HG03521 (cell line): ENCODE data around the gene ADAP2.
"Not testable (repeated sequence)": the region's sequence is repeated elsewhere in the genome, so short reads cannot be mapped to it uniquely, and the experiment has no call there.

Experiments used
- ATAC-seq: cut with Tn5 transposase; IDR thresholded peaks from one replicate; pipeline ENCODE4 v1.9.1; 2021; ENCODE audit warnings: mild to moderate bottlenecking, moderate library complexity; ENCODE audit not compliant: unreplicated experiment

The ADAP2 gene

DNA sequence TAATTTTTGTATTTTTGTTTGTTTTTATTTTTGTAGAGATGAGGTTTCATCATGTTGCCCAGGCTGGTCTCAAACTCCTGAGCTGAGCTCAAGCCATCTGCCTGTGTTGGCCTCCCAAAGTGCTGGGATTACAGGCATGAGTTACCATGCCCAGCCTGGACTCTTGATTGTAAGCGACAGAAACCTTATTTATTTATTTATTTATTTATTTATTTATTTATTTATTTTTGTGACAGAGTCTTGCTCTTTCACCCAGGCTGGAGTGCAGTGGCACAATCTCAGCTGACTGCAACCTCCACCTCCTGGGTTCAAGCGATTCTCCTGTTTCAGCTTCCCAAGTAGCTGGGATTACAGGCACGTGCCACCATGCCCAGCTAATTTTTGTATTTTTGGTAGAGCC, 8.1 kb downstream of the ADAP2 start:
- not testable (repeated sequence) for ATAC-seq

DNA sequence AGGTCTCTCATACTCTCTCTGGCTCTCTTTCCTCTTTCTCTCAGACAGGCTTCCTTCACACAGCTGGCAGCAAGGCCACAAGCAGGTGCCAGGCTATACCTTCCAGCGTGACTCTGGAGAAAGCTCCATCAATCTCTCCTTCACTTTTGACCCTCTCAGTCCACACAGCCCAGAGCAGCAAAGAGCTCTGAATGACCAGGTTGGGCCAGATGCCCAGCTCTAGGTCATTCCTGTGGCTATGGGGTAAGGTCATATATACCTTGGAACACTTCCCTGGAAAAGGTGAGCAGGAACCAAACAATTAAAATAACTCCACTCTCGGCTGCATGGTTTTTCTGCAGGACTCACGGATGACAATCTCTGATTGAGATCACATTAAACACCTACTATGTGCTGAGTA, 8.8 kb downstream of the ADAP2 start:
- no peak for ATAC-seq

DNA sequence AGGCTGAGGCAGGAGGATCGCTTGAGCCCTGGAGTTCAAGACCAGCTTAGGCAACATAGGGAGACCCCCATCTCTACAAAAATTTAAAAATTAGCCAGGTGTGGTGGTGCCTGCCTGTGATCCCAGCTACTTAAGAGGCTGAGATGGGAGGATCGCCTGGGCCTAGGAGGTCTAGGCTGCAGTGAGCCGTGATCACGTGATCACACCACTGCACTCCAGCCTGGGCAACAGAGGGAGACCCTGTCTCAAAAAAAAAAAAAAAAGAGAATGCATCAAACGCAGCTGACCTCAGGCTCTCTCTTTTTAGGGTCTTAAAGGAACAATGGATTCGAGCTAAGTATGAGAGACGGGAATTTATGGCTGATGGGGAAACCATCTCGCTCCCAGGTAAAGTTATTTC, 9.8 kb downstream of the ADAP2 start:
- not testable (repeated sequence) for ATAC-seq

DNA sequence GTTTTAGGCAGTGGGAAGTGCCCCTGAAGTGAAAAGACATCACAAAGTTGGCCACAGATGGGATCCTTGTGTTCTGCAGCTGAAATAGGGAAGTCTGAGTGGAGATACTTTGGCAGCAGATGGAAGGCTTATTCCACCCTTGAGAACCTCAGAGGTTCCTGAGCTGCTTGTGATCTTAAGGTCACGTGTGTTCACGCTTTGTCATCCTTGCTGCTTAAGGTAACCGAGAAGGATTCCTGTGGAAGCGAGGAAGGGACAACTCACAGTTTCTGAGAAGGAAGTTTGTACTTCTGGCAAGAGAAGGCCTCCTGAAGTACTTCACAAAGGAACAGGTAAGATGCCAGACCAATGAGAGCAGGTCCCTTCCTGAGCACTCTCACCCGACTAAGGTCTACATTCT, 12.2 kb downstream of the ADAP2 start:
- ATAC-seq = no peak

DNA sequence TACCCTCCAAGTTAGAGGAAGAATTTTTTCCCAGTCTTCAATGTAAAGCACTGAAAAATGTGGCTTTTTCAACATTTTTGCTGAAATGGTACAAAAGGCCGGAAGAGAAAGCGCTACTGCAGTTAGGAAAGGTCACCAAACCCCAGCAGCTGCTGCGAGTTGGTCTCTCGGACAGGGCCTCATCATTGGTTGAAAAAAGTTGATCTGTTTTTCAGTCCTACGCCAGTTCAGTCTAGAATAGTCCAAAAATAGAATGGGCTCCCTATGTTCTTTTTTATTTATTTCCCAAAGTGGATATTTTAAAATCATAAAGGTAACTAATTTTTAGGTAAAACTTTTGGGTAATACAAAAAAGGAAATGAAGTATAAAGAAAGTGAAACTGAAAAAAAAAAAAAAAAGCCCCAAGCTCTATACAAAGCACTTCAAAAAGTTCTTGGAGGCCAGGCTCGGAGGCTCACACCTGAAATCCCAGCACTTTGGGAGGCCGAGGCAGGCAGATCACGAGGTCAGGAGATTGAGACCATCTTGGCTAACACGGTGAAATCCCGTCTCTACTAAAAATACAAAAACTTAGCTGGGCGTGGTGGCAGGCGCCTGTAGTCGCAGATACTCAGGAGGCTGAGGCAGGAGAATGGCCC, 17.4 kb downstream of the ADAP2 start:
- ATAC-seq = no peak

DNA sequence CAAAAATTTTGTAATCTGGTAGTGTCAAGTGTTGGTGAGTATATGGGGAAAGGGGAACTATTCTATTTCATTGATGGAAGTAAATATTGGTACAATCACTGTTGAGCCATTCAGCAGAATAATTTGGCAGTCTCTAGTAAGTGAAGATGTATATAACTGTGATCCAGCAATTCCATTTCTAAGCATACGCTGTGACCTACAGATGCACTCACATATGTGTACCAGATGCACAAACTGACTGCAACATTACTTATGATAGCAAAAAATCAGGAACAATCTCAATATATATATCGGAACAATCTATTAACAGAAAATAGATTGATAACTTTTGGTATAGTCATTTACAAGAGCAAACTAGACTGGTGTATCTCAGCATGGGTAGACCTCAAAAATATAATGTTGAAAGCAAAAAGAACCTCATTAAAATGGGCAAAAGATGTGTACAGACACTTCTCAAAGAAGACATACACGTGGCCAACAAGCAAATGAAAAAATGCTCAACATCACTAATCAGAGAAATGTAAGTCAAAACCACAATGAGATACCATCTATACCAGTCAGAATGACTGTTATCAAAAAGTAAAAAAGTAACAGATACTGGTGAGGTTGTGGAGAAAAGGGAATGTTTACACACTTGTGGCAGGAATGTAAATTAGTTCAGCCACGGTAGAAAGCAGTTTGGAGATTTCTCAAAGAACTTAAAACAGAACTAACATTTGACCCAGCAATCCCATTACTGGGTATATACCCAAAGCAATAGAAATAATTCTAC, 20.7 kb downstream of the ADAP2 start:
- ATAC-seq = no peak

DNA sequence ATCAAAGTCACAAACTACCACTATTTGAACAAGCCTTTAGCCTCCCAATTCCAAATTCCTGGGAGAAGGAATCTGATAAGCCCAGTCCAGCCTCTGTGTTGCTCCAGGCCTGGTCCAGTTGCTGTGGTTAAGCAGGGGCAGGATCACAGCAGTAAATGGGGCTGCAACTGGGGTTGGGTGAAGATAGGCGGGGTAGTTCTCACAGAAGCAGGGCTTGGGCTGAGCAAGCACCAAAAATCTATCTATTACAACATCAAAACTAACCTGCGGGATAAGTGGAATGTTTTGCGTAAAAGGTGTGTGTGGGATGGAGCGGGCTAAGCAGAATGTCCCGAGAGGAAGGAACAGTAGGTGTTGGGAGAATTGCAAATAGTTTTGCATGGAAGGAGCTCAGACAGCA, 26.1 kb downstream of the ADAP2 start:
- no peak for ATAC-seq

DNA sequence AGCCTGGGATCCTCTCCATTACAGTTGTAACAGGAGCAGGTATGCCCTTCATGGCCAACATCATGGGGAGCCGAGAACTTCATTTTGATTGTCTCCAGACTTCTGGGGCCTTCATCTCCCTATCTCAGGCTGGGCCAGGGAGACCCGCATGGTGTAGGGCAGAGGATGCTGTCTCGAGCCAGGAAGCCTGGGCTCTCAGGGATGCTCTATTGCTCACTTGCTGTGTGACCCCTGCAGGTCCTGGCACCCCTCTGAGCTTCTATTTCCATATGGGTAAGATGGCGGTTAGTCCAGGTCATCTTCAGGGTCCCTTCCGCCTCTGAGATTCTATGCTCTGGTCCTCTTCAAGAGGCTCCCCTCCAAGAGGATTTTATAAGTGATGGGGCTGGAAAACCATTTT, 28.4 kb downstream of the ADAP2 start:
- ATAC-seq = no peak

DNA sequence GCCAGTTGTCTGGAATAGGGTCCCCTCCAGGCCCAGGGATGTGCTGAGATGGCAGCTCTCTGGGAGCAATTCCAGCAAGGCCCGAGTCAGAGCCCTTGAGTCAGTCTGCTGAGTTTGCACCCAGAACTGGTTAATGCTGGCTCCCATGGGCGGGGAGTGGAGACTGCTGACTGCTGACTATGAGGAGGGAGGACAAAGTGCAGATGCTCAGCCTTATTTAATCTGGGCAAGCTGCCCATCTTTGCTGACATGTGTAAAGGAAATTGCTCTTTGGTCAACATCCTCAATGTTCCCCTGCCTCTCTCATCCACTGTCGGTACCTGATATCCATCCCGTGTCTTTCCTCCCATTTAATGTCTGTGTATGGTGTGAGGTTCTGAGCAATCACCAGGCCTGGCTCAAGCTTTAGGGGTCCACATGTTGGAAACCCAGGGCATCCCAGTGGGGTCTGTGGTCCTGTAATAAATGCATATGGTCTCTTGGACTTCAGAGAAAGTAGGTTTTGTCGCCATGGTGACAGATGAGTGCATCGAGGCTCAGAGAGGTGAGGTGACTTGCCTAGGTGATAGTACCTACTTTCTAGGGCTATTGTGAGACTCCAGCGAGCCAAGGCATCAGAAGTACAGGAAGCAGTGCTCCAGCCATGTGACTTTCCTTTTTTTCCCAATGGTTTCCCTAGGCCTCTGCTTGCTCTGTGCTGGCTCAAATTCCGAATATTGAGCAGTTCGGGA, 29.1 kb downstream of the ADAP2 start:
- no peak for ATAC-seq

DNA sequence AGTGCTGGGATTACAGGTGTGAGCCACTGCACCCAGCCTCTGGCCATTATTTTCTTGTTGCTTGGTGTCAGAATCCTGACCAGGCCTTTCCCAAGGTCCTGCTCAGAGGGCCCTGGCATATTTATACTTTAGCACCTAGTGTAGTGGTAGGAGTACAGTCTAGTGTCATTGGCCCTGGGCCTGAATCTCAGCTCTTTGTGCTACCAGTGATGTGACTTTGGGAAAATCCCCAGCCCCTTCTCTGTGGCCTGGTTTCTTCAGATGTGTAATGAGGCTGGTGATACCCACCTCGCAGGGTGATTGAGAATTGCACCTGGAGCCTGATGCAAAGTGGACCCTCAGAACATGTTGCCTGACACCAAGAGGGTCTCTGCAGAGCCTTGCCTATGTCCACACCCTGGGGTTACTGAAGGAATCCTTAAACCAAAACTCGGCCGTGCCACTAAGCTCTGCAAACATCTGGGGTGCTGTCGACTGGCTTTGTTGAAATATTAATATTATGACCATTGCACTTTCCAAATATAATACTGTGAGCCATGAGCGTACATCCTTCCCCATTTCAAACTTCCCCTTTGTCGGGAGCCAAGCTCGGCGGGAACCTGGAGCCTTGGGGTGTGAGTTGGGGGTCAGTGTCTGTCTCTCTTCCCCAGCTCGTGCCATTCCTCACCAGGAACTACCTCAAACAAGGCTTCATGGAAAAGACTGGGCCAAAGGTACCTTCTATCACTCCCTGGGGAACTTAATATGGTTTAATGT, 31.1 kb downstream of the ADAP2 start:
- ATAC-seq = no peak

DNA sequence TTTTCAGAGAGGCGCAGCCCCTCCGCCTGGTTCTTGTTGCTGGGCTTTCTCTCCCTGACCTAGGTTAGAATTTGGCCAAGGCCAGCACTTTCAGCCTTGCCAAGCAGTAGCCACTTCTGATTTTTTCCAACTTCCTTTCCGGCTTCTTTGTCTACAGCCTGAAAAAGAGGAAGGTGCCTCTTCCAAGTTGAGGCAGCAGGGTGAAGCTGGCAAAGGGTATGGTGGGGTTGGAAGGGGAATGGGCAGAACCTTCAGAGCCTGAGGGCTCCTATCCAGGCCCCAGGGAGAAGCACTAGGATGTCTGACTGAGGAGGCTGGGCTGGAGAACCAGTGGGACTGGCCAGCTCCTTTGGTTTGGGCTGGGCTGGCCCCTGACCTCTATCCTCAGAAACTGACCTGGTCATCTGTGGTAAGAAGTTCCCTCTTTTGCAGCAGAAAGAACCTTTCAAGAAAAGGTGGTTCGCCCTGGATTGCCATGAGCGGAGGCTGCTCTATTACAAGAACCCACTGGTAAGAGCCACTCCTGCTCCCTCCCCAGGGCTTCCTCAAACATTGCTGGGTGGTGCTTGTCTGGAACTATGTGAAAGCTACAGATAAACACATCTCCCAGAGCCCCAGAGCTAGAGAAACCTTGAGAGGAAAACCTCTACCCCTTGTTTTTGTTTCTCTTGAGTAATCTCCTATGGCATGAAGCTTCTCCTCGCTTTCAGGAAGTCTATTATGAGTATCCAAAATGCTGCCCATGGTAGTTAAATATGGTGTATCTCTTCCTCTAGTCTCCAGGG, 32.5 kb downstream of the ADAP2 start:
- ATAC-seq = no peak

DNA sequence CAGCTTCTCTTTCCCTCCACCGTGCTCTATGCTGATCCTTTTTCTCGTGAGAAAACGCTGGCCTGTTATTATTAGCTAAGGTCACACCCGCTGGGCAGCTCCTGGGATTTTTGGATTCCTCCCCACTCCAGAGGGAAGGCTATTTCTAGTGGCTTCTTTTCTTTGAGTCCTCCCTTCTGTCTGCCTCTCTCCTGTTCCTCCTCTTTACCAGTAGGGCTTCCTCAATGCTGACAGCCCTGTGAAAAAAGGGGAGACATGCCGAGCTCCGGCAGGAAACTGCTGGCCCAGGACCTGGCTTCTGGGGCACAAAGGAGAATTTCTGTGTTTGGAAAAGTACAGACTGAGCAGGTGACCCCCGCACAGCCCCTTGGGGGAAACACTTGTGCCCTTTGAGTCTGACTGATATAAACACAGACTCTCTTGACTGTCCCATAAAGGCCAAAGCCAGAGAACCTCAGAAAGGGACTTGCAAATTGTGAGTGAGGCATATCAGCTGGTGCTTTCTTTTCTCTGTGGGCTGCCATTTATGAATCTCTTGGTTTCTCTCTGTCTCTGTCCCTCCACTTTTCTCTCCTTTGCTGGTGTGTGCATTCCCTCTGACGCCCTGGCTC, 35.1 kb downstream of the ADAP2 start:
- ATAC-seq = no peak

DNA sequence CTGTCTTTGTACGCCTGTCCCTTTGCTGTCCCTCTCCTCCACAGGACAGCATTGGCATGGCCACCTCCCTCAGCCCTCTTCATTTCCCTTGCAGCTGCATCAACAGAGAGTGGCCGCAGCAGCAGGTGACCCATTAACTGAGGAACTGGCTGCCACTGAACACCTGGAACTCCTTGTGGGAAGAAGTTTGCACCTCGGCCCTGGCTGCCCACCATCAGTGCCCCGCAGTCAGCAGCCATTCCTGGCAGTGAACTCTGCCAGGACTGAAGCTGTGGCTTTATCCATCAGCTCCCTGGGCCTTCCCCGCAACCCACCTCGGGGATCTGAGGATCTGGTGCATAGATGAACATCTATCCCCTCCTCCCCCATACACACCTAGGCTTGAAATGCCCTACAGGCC, 36.0 kb downstream of the ADAP2 start:
- no peak for ATAC-seq

DNA sequence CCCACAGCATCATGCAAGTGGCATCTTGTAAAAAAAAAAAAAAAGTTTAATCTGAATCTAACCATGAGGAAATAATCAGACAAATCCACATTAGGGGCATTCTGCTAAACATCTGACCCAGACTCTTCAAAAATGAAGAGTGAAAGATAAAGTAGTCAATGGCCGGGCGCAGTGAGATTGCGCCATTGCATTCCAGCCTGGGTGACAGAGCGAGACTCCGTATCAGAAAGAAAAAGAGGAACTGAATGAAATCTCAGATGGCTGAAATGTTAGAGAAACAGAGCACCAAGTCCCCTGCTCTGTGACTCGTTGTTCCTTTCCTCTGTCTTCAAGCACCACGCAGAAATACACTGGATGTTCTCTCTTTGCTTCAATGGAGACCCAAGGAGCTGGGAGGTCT, 36.4 kb downstream of the ADAP2 start:
- ATAC-seq = no peak

DNA sequence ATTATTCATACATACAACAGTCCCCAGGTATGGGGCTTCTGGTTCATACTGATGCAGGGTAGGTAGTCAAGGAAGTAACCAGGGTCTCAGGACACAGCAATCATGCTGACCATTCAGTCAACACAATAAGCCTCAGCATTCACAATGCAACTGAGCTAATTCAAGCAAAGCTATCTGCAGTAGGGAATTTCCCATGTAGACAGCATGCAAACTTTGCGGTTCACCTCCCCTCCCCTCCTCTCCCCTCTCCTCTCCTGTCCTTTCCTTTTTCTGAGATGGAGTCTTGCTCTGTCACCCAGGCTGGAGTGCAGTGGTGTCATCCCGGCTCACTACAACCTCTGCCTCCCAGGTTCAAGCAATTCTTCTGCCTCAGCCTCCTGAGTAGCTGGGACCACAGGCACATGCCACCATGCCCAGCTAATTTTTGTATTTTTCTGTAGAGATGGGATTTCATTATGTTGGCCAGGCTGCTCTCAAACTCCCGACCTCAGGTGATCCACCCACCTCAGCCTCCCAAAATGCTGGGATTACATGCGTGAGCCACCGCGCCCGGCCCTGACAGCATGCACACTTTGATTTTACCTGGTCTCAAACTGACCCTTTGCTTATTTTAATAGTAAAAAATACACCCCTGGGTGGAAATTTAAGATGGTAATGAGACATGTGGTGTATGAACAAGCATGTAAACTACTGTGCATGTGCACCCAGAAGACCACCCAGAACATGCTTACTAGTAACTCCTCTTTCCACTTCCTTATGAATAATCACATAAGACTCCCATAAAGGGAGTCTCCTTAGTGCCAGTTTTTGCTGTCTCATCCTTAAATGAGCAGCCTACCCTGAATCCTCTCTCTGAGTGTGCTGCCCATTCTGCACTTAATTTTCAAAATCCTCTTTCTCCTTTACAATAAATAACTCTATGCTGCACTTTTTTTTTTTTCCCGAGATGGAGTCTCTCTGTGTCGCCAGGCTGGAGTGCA, 39.8 kb downstream of the ADAP2 start:
- ATAC-seq = no peak

DNA sequence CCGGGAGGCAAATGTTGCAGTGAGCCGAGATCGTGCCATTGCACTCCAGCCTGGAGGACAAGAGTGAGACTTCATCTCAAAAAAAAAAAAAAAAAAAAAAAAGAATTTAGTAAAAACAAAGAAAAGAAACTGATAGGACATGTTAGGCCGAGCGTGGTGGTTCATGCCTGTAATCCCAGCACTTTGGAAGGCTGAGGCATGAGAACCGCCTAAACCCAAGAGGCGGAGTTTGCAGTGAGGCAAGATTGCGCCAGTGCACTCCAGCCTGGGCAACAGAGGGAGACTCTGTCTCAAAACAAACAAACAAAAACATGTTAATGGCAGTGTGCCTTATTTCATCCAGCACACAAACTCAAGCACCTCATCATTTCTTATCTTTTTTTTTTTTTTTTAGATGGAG, 42.6 kb downstream of the ADAP2 start:
- not testable (repeated sequence) for ATAC-seq

DNA sequence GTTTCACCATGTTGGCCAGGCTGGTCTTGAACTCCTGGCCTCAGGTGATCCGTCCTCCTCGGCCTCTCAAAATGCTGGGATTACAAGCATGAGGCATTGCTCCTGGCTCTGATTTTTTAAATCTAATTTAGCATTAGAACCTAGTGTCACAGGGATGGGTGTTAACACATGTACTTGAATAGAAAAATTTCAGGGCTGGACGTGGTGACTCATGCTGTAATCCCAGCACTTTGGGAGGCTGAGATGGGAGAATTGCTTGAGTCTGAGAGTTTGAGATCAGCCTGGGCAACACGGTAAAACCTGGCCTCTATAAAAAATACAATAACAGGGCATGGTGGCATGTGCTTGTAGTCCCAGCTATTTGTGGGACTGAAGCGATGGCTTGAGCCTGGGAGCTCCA, 43.1 kb downstream of the ADAP2 start:
- no peak for ATAC-seq

DNA sequence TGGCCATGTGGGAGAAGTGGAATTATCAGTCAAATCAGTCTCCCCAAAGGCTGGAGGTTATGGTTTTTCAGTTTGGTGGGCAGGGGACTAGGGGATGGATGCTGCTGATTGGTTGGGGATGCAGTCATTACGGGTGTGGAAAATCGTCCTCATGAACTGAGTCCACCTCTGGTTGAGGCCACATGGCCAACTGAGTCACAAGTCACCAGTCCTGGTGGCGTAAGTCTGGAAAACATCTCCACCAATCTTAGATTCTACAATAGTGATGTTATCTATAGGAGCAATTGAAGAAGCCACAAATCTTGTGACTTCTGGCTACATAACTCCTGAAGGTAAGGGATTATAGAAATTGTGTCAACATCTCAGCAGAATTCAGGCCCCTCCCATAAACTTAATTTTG, 43.9 kb downstream of the ADAP2 start:
- no peak for ATAC-seq

DNA sequence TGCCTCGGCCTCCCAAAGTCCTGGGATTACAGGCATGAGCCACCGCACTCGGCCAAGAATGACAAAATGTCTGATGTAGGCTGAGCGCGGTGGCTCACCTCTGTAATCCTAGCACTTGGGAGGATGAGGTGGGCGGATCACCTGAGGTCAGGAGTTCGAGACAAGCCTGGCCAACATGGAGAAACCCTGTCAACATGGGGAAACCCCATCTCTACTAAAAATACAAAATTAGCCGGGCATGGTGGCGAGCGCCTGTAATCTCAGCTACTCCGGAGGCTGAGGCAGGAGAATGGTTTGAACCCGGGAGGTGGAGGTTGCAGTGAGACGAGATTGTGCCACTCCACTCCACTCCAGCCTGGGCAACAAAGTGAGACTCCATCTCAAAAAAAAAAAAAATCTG, 46.2 kb downstream of the ADAP2 start:
- not testable (repeated sequence) for ATAC-seq
